HTERT RPE-1 (cell line): ENCODE results near the gene AHI1.
"Not testable (repeated sequence)": the region's sequence is repeated elsewhere in the genome, so short reads cannot be mapped to it uniquely, and the experiment has no call there.

Source experiments
- in situ Hi-C: fragments of 300-500 bp; cut with MboI; formaldehyde crosslinking; loops from 4 replicates; pipeline ENCODE4 v1.14.3; 2020; ENCODE audit warnings: low sequenced_read_pairs

The AHI1 gene

DNA sequence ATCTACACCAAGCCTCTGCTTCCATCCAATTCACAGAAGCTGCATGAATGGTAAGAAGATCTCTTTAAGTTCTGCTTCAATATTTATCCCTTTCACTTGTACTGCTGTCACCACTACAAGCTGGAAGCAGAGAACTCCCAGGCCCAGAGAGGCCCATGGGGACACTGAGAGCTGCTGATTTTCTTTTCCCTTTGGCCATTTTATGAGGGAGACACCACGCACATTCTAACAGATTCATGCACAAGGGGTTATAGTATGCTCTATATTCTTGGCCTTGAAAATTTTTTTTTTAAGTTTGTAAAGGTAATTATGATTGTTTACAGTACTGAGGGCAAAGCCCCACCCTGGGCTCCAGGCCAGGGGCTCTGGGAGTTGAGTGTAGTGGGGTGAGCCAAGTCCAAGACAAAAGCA is 228.1 kb downstream of the AHI1 start:
- in situ Hi-C loops, result no loop called here

DNA sequence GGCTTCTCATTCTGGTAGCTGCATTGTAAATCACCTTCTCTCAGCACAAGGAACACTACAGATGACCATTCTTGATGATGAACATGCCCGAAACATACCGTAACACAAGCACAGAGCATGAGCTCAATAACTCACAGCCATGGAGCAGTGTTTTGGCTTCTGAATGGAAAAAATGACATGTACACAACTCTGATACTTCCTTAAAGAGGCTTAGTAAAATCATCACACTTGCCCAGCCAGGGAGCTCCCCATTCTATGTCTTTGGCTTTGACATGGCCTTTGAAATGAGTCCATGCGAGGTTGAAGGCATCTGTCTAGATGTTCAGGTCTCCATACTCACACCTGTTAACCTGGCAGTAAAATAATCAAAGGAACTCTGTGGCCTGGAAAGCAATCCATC is 228.8 kb downstream of the AHI1 start:
- in situ Hi-C loops, result no loop called here

DNA sequence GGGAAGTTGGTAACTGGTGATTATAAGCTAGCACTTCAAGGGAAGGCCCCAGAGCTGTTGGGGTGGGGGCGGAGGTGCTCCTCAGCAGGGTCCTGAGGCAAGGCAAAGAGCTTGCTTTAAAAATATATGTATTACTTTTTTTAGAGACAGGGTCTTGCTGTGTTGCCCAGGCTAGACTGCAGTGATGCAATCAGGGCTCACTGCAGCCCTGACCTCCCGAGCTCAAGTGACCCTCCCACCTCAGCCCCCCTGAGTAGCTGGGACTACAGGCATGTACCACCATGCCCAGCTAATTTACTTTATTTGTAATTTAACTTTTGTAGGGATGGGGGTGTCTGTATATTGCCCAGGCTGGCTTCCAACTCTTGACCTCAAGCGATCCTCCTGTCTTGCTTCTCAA is 229.3 kb downstream of the AHI1 start:
- in situ Hi-C loops, result no loop called here

DNA sequence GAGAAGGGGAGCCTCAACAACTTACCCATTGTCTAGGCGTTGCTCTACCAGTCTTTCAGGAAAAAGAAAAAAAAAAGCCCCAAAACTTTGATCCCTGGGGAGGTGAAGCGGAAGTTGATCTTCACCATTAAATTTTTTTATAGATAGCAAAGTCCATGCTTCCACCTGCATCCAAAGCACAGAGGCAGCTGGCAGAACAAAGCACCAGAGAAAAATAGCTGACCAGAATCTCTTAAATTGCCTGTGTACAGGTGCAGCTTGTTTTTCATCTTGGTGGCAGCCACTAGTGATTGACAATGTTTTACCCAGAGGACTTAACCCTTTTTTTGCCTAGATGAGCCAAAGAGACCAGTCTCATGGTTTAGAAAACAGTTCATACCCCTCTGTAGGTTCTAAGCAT is 230.5 kb downstream of the AHI1 start:
- in situ Hi-C loops, result no loop called here

GRCh38 chr6:135266675-135267074 is 230.9 kb downstream of the AHI1 start:
- in situ Hi-C loops, result no loop called here

- in situ Hi-C loops, result no loop called here
These were observed 232.3 kb downstream of the AHI1 start for GRCh38 chr6:135265278-135265677.

- in situ Hi-C loops, result no loop called here
These were observed 235.4 kb downstream of the AHI1 start for GRCh38 chr6:135261872-135262725.

GRCh38 chr6:135260612-135261011 is 236.9 kb downstream of the AHI1 start:
- in situ Hi-C loops, result no loop called here

- in situ Hi-C loops, result no loop called here
These were observed 238.6 kb downstream of the AHI1 start for GRCh38 chr6:135258970-135259369.

- in situ Hi-C loops, result no loop called here
These were observed 239.7 kb downstream of the AHI1 start for GRCh38 chr6:135257631-135258405.

GRCh38 chr6:135256866-135257265 is 240.7 kb downstream of the AHI1 start:
- in situ Hi-C loops, result no loop called here

DNA sequence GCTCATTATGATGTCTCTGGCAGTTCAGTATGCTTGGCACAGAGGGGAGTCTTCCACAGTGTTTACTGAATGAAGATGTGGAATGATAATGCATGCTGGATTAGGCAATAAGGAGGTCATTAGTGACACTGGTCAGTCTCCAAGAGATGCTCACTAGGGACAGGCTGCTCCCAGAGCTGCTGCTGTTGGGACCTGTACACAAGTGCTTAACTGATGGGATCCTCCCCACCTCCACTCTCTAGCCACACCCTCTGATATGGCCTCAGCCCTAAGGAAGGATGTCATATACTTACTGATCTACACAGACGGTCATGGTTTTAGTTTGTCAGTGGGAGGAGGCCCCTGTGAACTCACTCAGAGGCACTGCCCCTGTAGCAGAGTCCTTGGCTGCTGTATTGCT is 243.1 kb downstream of the AHI1 start:
- in situ Hi-C loops, result no loop called here

- in situ Hi-C loops, result no loop called here
These were observed 245.8 kb downstream of the AHI1 start for GRCh38 chr6:135251498-135252441.

DNA sequence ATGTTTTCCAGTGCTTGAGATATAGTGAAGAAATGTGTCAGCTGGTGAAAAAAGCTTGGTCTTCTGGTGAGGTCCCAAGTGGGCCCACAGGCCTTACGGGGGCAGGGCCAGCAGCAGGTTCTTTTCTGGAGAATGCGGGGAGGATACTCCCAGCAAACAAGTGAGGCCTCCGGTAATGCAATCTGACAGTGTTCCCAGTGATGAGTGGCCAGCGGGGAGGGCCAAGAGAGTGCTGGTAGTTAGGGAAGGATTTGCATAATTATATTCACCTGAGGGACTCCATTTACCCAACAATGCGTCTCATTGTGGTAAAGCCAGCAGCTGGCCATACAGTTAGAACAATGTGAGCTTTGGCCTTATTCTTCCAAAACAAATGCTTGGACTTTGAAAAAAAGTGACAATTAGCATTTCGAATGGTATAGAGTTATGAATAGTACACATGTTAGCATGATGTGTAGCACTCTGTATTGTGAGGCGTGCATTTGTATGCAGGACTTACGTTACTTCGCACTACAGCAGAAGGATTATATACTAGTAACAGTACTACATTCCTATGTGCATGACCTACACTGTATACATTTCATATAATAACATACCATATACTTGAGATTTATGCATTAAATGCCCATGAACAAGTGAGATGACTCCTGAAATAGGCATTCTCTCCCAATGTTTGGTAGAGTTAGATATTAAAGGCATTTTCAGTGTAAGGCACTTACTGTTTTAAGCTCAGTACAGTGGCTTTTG is 246.6 kb downstream of the AHI1 start:
- in situ Hi-C loops, result no loop called here

DNA sequence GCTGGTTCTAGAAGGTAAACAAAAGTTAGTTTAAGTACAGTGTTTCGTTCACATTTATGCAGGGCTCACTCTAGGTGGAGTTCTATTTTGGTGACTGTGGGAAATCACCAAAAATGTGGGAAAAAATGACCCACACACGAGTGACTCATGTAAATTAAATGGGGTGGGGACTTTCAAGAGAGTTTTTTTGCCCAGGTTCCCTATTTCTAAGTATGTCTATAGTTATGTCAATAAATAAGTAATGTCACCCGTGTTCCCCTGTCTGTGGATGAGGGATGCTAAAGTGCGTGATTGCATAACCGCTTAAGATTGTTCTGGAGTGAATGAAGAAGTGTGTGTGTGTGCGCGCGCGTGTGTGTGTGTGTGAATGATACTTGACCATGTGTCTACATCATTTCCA is 247.3 kb downstream of the AHI1 start:
- in situ Hi-C loops, result no loop called here

DNA sequence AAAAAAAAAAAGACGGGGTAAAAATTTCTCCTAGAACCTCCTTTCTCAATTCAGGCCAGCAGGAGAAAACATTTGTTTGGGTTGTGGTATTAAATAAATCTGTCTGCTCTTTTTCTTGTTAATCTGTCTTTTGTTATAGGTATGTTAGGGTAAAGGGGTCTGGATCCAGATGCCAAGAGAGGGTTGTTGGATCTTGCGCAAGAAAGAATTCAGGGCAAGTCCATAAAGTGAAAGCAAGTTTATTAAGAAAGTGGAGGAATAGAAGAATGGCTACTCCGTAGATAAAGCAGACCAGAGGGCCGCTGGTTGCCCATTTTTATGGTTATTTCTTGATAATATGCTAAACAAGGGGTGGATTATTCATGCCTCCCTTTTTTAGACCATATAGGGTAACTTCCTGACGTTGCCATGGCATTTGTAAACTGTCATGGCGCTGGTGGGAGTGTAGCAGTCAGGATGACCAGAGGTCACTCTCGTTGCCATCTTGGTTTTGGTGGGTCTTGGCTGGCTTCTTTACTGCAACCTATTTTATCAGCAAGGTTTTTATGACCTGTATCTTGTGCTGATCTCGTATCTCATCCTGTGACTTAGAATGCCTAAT is 251.0 kb downstream of the AHI1 start:
- in situ Hi-C loops, result not testable (repeated sequence)

GRCh38 chr6:135244805-135245204 is 252.7 kb downstream of the AHI1 start:
- in situ Hi-C loops, result no loop called here

GRCh38 chr6:135243871-135244796 is 253.4 kb downstream of the AHI1 start:
- in situ Hi-C loops, result no loop called here

- in situ Hi-C loops, result no loop called here
These were observed 256.8 kb downstream of the AHI1 start for GRCh38 chr6:135240711-135241110.
